Loucy (cell line): ENCODE measurements around the gene SDK1.

Experiments used
- H2AFZ ChIP-seq: fragments of 200-600 bp; sonication (generic); 2 replicates; pipeline ENCODE4 v1.6.0; 2016; ENCODE audit warnings: antibody characterized with exemption, mild to moderate bottlenecking, low read length, moderate library complexity
- H3F3A ChIP-seq: fragments of 200-600 bp; 2 replicates; pipeline ENCODE4 v1.6.0; 2016; ENCODE audit warnings: antibody characterized with exemption, low read depth, mild to moderate bottlenecking
- H3K27me3 ChIP-seq: fragments of 200-600 bp; sonication (generic); 2 replicates; pipeline ENCODE4 v1.6.1; 2014; ENCODE audit warnings: low read length, mild to moderate bottlenecking; ENCODE audit not compliant: insufficient read depth, poor library complexity, severe bottlenecking
- H3K36me3 ChIP-seq: fragments of 200-600 bp; sonication (generic); 2 replicates; pipeline ENCODE4 v1.6.1; 2016; ENCODE audit warnings: low read length; ENCODE audit not compliant: insufficient read depth
- H3K4me1 ChIP-seq: fragments of 200-600 bp; sonication (generic); 2 replicates; pipeline ENCODE4 v1.5.1; 2014; ENCODE audit warnings: low read length, mild to moderate bottlenecking; ENCODE audit not compliant: insufficient read depth, poor library complexity, severe bottlenecking
- H3K4me2 ChIP-seq: fragments of 200-600 bp; sonication (generic); 2 replicates; pipeline ENCODE4 v1.6.0; 2014; ENCODE audit warnings: antibody characterized with exemption, low read length, low read depth, mild to moderate bottlenecking; ENCODE audit not compliant: poor library complexity, severe bottlenecking
- H3K4me3 ChIP-seq: fragments of 200-600 bp; sonication (generic); 2 replicates; pipeline ENCODE4 v1.5.1; 2014; ENCODE audit warnings: low read length, mild to moderate bottlenecking, mixed read lengths; ENCODE audit not compliant: poor library complexity, severe bottlenecking
- H3K79me2 ChIP-seq: fragments of 200-600 bp; sonication (generic); 2 replicates; pipeline ENCODE4 v1.6.1; 2014; ENCODE audit warnings: low read length; ENCODE audit not compliant: insufficient read depth
- H3K9ac ChIP-seq: fragments of 200-600 bp; sonication (generic); 2 replicates; pipeline ENCODE4 v1.6.0; 2014; ENCODE audit warnings: mild to moderate bottlenecking, low read depth, low read length, moderate library complexity; ENCODE audit not compliant: poor library complexity, severe bottlenecking
- H3K9me2 ChIP-seq: fragments of 200-600 bp; sonication (generic); replicated peaks from 2 replicates; pipeline ENCODE4 v1.6.1; 2016; ENCODE audit warnings: low read depth, low read length, mixed read lengths
- H3K9me3 ChIP-seq: fragments of 200-600 bp; sonication (generic); 2 replicates; pipeline ENCODE4 v1.6.1; 2014; ENCODE audit warnings: mild to moderate bottlenecking, antibody characterized with exemption, low read length, low read depth; ENCODE audit not compliant: insufficient read depth
- H4K20me1 ChIP-seq: fragments of 200-600 bp; sonication (generic); 2 replicates; pipeline ENCODE4 v1.6.0; 2014; ENCODE audit warnings: antibody characterized with exemption, low read length, mild to moderate bottlenecking; ENCODE audit not compliant: insufficient read depth, poor library complexity, severe bottlenecking
- EZH2phosphoT487 ChIP-seq: fragments of 200-600 bp; IDR thresholded peaks from 2 replicates; pipeline ENCODE4 v1.6.1; 2018; ENCODE audit warnings: antibody characterized with exemption, mild to moderate bottlenecking, moderate library complexity, borderline replicate concordance
- TF ChIP-seq, protein P1 (sequence below): fragments of 200-600 bp; sonication (generic); conservative IDR thresholded peaks from 2 replicates; pipeline ENCODE4 v1.5.1; 2014; ENCODE audit warnings: mild to moderate bottlenecking, antibody characterized with exemption, low read length

The SDK1 gene

DNA sequence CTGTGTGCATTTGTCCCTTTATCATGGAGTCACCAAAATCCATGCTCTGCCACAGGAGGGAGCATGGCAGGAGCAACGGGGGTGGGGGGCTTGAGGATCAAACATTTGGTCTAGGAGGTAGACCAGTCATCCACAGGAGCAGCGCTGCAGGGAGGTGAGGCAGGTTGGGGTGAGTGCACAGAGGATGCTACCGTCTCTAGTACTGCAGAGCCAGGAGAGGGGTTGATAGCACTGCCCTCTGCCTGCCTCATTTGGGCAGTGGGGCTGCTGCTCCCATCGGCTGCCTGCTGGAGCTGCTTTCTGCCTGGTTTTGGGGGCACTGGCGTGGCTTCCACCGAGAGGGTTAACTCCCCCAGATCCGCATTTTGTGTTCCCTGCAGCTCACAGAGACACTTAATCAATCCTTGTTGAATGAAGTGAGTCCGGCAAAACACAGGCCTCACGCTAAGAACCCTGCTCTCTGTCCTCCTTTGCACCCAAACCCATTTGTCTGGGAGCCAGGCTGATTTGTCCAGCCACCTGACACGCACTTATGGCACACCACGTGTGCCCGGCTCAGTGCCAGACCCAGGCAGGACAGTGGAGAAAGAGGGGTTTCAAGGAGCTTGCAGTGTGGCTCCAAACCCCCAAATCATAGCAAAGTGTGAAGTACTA lies 854.0 kb downstream of the SDK1 start:
- Histone ChIP-seq H4K20me1 (no peaks in the 10 kb centered on the region), H3K4me1 (no peaks in the 10 kb centered on the region), H3K27me3 (no peaks in the 10 kb centered on the region), H3K4me2 (no peak overlapping the region), H3K9me3 (peaks cover 33% of the 10 kb centered on the region; the same call in 1 of the 2 replicates), H3K79me2 (no peaks in the 10 kb centered on the region), H2AFZ (no peak overlapping the region), H3K9ac (no peak overlapping the region), H3K36me3 (no peaks in the 10 kb centered on the region), H3K4me3 (no peak overlapping the region), H3K9me2 (no peaks in the 10 kb centered on the region), H3F3A (no peaks in the 10 kb centered on the region)
- TF ChIP-seq, protein P1, sequence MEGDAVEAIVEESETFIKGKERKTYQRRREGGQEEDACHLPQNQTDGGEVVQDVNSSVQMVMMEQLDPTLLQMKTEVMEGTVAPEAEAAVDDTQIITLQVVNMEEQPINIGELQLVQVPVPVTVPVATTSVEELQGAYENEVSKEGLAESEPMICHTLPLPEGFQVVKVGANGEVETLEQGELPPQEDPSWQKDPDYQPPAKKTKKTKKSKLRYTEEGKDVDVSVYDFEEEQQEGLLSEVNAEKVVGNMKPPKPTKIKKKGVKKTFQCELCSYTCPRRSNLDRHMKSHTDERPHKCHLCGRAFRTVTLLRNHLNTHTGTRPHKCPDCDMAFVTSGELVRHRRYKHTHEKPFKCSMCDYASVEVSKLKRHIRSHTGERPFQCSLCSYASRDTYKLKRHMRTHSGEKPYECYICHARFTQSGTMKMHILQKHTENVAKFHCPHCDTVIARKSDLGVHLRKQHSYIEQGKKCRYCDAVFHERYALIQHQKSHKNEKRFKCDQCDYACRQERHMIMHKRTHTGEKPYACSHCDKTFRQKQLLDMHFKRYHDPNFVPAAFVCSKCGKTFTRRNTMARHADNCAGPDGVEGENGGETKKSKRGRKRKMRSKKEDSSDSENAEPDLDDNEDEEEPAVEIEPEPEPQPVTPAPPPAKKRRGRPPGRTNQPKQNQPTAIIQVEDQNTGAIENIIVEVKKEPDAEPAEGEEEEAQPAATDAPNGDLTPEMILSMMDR, result no peak
- TF ChIP-seq EZH2phosphoT487, result no peak

DNA sequence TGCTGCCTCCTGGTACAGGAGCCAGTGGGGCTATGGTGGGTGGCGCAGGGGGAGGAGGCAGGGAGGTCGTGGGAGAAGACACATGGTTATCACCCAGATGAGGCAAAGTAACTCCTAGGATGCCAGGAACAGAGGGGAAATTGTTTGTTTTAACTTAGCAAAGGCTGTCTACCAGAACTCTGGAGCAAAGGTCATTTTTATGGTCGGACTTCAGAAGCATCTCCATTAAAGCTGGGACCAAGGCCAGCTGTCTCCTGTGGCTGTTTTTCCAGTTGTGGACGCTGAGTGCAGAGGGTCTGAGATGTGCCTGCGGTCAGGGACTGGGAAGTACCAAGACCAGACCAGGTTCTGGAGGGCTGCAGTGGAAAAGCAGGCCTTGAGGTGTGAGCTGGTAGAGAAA lies 855.1 kb downstream of the SDK1 start:
- H3K9me2 ChIP-seq, result no peaks in the 10 kb centered on the region
- H3K9ac ChIP-seq, result no peak overlapping the region
- no peak overlapping the region for H3K4me2 ChIP-seq
- no peaks in the 10 kb centered on the region for H3K4me1 ChIP-seq
- no peak overlapping the region for H2AFZ ChIP-seq
- no peaks in the 10 kb centered on the region for H3K79me2 ChIP-seq
- peaks cover 24% of the 10 kb centered on the region; the same call in 1 of the 2 replicates for H3K9me3 ChIP-seq
- no peaks in the 10 kb centered on the region for H3K27me3 ChIP-seq
- no peaks in the 10 kb centered on the region for H4K20me1 ChIP-seq
- H3F3A ChIP-seq, result no peaks in the 10 kb centered on the region
- H3K36me3 ChIP-seq, result no peaks in the 10 kb centered on the region
- no peak overlapping the region for H3K4me3 ChIP-seq
- TF ChIP-seq EZH2phosphoT487, result no peak
- TF ChIP-seq, protein P1, result no peak

DNA sequence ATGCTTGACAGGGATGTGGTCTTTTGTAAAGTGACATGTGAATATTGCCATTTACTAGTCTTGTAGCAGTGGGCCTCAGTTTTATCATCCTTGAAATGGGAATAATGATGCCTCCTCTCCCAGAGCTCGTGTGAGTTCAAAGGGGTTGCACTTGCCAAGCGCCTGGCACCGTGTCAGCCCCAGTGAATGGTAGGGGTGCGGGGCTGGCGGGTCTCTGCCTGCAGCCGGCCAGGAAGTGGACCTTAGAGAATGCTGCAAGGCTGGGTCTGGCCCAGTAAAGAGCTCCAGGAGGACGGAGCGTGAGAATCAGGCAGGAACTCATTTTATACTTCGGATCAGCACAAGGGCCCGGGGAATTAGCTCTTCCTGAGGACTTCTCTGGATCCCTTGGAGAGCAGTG lies 856.6 kb downstream of the SDK1 start:
- Histone ChIP-seq H3K4me1 (no peaks in the 10 kb centered on the region), H3K9me2 (no peaks in the 10 kb centered on the region), H3K4me2 (no peak overlapping the region), H3K9me3 (peaks cover 16% of the 10 kb centered on the region; the same call in 1 of the 2 replicates), H2AFZ (no peak overlapping the region), H4K20me1 (no peaks in the 10 kb centered on the region), H3K4me3 (no peak overlapping the region), H3K27me3 (no peaks in the 10 kb centered on the region), H3K9ac (no peak overlapping the region), H3K36me3 (no peaks in the 10 kb centered on the region), H3K79me2 (no peaks in the 10 kb centered on the region), H3F3A (no peaks in the 10 kb centered on the region)
- TF ChIP-seq EZH2phosphoT487, result no peak
- TF ChIP-seq, protein P1, result no peak
